Measurements from ENCODE around the gene NISCH. TPM values are rescaled to one million over a fixed set of nuclear protein-coding genes. Genes with fewer than 3 reads are reported as not detected.

Gene NISCH
- total RNA-seq, 1 experiment from 2014 or later: 63.4 TPM

DNA sequence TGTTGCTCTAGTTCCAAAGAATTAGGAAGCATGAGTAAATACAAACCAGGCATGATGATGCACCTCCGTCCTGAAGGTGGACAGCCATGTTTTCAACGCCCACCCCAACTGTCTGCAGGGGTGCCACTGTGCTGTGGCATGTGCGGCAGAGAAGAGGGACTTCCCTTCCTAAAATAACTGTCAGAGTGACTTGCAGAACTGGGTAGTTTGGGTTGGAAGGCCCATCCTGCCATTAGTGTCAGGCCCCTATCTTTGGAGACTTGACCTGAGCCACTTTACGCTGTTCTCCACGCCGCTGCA is 22.3 kb downstream of the NISCH start:
- ChIA-PET CTCF (no interaction called here), POLR2A (interaction anchor here (0.7 kb wide), 1 partner anchor 227 kb away, joined by 3 read pairs; no protein-coding TSS in a partner anchor)
- DNase-seq (ENCODE audit: low read depth, low spot score): no peak
- no peaks in the 10 kb centered on the region for H3K9me3 ChIP-seq (ENCODE audit: control insufficient read depth, insufficient read depth, low read depth, low read length)
- ATAC-seq: no peak
- H3K4me1 ChIP-seq (ENCODE audit: control insufficient read depth, insufficient read depth, low read length): no peaks in the 10 kb centered on the region
- no TSS peak for BruUV-seq (replicated peaks)
- no peak overlapping the region for H3K4me3 ChIP-seq (ENCODE audit: low read depth in 2 of 2, low read length in 2 of 2)
- no peak overlapping the region for H3K27ac ChIP-seq (ENCODE audit: low read length)
- intact Hi-C loops (cut with micrococcal nuclease; ENCODE audit: unreplicated experiment) (no loop called here), in situ Hi-C loops (cut with HindIII; ENCODE audit: low pct_unique_long_range_greater_than_20kb, low sequenced_read_pairs) (no loop called here)
- TF ChIP-seq POLR2AphosphoS5 (IDR thresholded peaks at IDR 0.05; ENCODE audit: low read depth, low read length): no peak
- TF ChIP-seq, protein P1, sequence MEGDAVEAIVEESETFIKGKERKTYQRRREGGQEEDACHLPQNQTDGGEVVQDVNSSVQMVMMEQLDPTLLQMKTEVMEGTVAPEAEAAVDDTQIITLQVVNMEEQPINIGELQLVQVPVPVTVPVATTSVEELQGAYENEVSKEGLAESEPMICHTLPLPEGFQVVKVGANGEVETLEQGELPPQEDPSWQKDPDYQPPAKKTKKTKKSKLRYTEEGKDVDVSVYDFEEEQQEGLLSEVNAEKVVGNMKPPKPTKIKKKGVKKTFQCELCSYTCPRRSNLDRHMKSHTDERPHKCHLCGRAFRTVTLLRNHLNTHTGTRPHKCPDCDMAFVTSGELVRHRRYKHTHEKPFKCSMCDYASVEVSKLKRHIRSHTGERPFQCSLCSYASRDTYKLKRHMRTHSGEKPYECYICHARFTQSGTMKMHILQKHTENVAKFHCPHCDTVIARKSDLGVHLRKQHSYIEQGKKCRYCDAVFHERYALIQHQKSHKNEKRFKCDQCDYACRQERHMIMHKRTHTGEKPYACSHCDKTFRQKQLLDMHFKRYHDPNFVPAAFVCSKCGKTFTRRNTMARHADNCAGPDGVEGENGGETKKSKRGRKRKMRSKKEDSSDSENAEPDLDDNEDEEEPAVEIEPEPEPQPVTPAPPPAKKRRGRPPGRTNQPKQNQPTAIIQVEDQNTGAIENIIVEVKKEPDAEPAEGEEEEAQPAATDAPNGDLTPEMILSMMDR (IDR thresholded peaks at IDR 0.05): no peak
- TF ChIP-seq SIN3A (IDR thresholded peaks at IDR 0.05; ENCODE audit: borderline replicate concordance, insufficient read depth, low read depth, low read length): no peak
- no peak for TF ChIP-seq TCF7L2 (IDR thresholded peaks at IDR 0.05; ENCODE audit: low read depth, low read length)
- TF ChIP-seq, protein P2, sequence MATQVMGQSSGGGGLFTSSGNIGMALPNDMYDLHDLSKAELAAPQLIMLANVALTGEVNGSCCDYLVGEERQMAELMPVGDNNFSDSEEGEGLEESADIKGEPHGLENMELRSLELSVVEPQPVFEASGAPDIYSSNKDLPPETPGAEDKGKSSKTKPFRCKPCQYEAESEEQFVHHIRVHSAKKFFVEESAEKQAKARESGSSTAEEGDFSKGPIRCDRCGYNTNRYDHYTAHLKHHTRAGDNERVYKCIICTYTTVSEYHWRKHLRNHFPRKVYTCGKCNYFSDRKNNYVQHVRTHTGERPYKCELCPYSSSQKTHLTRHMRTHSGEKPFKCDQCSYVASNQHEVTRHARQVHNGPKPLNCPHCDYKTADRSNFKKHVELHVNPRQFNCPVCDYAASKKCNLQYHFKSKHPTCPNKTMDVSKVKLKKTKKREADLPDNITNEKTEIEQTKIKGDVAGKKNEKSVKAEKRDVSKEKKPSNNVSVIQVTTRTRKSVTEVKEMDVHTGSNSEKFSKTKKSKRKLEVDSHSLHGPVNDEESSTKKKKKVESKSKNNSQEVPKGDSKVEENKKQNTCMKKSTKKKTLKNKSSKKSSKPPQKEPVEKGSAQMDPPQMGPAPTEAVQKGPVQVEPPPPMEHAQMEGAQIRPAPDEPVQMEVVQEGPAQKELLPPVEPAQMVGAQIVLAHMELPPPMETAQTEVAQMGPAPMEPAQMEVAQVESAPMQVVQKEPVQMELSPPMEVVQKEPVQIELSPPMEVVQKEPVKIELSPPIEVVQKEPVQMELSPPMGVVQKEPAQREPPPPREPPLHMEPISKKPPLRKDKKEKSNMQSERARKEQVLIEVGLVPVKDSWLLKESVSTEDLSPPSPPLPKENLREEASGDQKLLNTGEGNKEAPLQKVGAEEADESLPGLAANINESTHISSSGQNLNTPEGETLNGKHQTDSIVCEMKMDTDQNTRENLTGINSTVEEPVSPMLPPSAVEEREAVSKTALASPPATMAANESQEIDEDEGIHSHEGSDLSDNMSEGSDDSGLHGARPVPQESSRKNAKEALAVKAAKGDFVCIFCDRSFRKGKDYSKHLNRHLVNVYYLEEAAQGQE (IDR thresholded peaks at IDR 0.05; ENCODE audit: insufficient read depth in 1 of 2, low read depth in 2 of 2, low read length in 1 of 2): no peak
- H3K36me3 ChIP-seq (ENCODE audit: control insufficient read depth, insufficient read depth, low read length): peaks cover 3% of the 10 kb centered on the region; the same call in 1 of the 2 replicates
- no peaks in the 10 kb centered on the region for H3K27me3 ChIP-seq (ENCODE audit: control insufficient read depth, insufficient read depth, low read length)

DNA sequence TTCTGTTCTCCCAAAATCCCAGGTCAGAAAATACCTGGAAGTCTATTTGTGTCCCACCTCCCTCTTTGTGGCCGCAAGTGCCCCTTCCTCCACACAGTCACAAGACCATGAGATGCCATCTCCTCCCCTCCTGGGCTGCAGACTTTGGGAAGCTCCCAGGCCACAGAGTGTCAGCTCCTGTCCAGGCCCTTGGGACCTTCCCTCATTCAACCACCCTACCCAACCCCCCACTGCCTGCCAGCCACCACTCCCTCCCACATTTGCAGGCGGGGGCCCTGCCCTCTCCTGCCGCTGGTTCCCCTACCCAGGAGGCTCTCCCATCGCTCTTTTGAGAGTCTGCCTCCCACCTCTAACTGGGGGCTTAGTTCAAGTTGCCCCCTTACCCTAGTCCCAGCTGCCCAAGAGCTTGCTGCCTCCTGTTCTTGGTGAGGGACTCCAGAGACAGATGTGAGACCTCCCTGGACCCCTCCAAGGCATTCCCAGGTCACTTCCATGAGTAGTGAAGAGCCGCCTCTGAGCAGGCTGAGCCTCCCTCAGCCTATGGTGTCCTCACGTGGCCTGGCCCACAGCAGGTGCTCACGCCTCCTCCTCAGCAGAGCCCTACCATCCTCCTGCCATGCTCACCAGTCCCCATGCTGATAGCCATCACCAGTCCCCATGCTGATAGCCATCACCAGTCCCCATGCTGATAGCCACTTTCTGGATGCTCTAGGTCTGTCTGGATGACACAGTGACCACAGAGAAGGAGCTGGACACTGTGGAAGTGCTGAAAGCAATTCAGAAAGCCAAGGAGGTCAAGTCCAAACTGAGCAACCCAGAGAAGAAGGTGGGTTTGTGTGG is 23.9 kb downstream of the NISCH start:
- Histone ChIP-seq H3K36me3 (ENCODE audit: control insufficient read depth, insufficient read depth, low read length) (peaks cover 3% of the 10 kb centered on the region; the same call in 1 of the 2 replicates), H3K27me3 (ENCODE audit: control insufficient read depth, insufficient read depth, low read length) (no peaks in the 10 kb centered on the region), H3K27ac (ENCODE audit: low read length) (no peak overlapping the region), H3K4me1 (ENCODE audit: control insufficient read depth, insufficient read depth, low read length) (no peaks in the 10 kb centered on the region), H3K4me3 (ENCODE audit: low read depth in 2 of 2, low read length in 2 of 2) (no peak overlapping the region), H3K9me3 (ENCODE audit: control insufficient read depth, insufficient read depth, low read depth, low read length) (no peaks in the 10 kb centered on the region)
- intact Hi-C loops (cut with micrococcal nuclease; ENCODE audit: unreplicated experiment) (no loop called here), in situ Hi-C loops (cut with HindIII; ENCODE audit: low pct_unique_long_range_greater_than_20kb, low sequenced_read_pairs) (no loop called here)
- ChIA-PET POLR2A (interaction anchor here (0.6 kb wide), 1 partner anchor 332 kb away, joined by 4 read pairs; no protein-coding TSS in a partner anchor), CTCF (no interaction called here)
- no TSS peak for BruUV-seq (replicated peaks)
- ATAC-seq: no peak
- no peak for DNase-seq (ENCODE audit: low read depth, low spot score)
- TF ChIP-seq SIN3A (IDR thresholded peaks at IDR 0.05; ENCODE audit: borderline replicate concordance, insufficient read depth, low read depth, low read length) (no peak), TCF7L2 (IDR thresholded peaks at IDR 0.05; ENCODE audit: low read depth, low read length) (no peak), POLR2AphosphoS5 (IDR thresholded peaks at IDR 0.05; ENCODE audit: low read depth, low read length) (no peak)
- TF ChIP-seq, protein P1 (IDR thresholded peaks at IDR 0.05): no peak
- TF ChIP-seq, protein P2 (IDR thresholded peaks at IDR 0.05; ENCODE audit: insufficient read depth in 1 of 2, low read depth in 2 of 2, low read length in 1 of 2): no peak

Measured in Panc1 (cell line).